ENCODE results near the gene KCNA10. TPM values are rescaled to one million over a fixed set of nuclear protein-coding genes. Genes with fewer than 3 reads are reported as not detected.

The KCNA10 gene
- total RNA-seq, 1 experiment from 2014 or later: not detected

DNA sequence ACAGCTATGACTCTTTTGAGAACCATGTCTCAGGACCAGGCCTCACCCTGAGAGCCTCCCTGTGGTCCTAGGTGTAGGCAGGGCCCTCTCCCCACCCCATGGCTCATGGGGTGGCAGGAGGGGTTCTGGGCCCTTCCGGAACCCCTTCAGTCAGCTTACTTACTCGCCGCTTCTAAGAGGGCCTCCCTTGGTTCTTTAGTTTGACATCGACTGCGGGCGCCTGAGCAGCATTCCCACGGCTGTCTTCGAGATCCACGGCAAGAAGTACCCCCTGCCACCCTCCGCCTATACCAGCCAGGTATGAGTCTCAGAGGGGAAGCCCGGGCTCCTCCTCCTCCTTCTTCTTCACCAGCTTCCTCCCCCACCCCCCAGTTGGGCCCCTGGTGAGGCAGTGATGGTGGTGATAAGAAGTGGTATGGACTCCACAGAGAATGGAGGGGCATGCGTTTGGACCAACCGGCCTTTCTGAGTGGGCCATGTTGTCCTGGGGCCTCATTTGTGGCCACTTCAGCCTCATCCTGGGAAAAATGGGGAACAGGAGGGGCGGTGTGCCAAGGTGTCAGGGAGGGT, 28.9 kb downstream of the KCNA10 start:
- no peak for TF ChIP-seq EZH2 (IDR thresholded peaks at IDR 0.05; ENCODE audit: borderline replicate concordance, low read depth, low read length, poor library complexity, severe bottlenecking)
- TF ChIP-seq, protein P1, sequence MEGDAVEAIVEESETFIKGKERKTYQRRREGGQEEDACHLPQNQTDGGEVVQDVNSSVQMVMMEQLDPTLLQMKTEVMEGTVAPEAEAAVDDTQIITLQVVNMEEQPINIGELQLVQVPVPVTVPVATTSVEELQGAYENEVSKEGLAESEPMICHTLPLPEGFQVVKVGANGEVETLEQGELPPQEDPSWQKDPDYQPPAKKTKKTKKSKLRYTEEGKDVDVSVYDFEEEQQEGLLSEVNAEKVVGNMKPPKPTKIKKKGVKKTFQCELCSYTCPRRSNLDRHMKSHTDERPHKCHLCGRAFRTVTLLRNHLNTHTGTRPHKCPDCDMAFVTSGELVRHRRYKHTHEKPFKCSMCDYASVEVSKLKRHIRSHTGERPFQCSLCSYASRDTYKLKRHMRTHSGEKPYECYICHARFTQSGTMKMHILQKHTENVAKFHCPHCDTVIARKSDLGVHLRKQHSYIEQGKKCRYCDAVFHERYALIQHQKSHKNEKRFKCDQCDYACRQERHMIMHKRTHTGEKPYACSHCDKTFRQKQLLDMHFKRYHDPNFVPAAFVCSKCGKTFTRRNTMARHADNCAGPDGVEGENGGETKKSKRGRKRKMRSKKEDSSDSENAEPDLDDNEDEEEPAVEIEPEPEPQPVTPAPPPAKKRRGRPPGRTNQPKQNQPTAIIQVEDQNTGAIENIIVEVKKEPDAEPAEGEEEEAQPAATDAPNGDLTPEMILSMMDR (conservative IDR thresholded peaks at IDR 0.05; ENCODE audit: low read depth, low read length): no peak
- H3K36me3 ChIP-seq (ENCODE audit: insufficient read depth, low read length, poor library complexity, severe bottlenecking): no peaks in the 10 kb centered on the region
- no TSS peak for BruUV-seq (replicated peaks)
- H3K4me3 ChIP-seq (ENCODE audit: low read depth, low read length, poor library complexity, severe bottlenecking): no peak overlapping the region
- ChIA-PET CTCF (interaction anchor here (1.0 kb wide), 1 partner anchor 30 kb away, joined by 3 read pairs; no protein-coding TSS in a partner anchor), POLR2A (ENCODE audit: low non-redundant PET) (no interaction called here)
- peaks cover 6% of the 10 kb centered on the region for H3K4me1 ChIP-seq (ENCODE audit: insufficient read depth, low read length, poor library complexity, severe bottlenecking)
- H3K27me3 ChIP-seq (replicated peaks; ENCODE audit: insufficient read depth, low read depth, low read length, poor library complexity): no peaks in the 10 kb centered on the region
- DNase-seq (ENCODE audit: low spot score): no peak
- H3K27ac ChIP-seq (ENCODE audit: low read depth, low read length, poor library complexity, severe bottlenecking): no peak overlapping the region
- intact Hi-C loops (cut with micrococcal nuclease; ENCODE audit: unreplicated experiment): loop anchor here (10.0 kb wide), 1 partner anchor 175 kb away; no protein-coding TSS in a partner anchor
- H3K9me3 ChIP-seq (ENCODE audit: low read depth, low read length, poor library complexity, severe bottlenecking): no peaks in the 10 kb centered on the region

DNA sequence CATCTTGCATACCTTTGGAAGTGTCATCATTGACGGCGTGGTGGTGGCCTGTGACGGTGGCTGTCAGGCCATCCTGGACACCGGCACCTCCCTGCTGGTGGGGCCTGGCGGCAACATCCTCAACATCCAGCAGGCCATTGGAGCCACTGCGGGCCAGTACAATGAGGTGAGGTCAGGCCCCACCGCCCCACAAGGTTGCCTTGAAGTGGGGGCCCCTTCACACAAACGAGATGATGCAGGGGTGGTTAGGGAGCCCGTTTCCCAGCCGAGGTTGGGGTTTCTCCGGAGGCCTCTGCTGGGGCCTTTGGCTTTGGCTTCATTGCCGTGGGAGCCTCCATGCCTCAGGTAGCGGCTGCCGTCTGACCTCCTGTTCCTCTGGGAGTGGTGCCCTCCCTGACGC, 29.6 kb downstream of the KCNA10 start:
- CTCF ChIA-PET: no interaction called here
- intact Hi-C loops (cut with micrococcal nuclease; ENCODE audit: unreplicated experiment): no loop called here

DNA sequence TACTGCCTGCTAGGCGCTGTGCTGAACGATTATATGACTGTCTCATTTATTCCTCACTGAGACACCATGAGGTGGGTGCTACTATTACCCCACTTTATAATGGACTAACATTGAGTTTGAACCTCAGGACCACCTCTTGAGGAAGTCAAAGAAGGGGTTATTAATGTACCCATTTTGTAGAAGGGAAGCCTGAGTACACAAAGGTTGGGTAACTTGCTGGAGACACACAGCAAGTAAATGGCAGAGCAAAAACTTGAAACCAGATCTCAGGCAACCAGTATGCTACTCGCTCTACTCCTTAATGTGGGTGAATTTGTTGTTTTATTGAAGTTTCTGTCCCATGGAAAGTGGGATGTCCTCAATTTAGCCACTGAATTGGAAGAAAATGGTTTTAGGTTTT, 30.1 kb downstream of the KCNA10 start:
- Histone ChIP-seq H3K27me3 (replicated peaks; ENCODE audit: insufficient read depth, low read depth, low read length, poor library complexity) (no peaks in the 10 kb centered on the region), H3K9me3 (ENCODE audit: low read depth, low read length, poor library complexity, severe bottlenecking) (no peaks in the 10 kb centered on the region), H3K4me3 (ENCODE audit: low read depth, low read length, poor library complexity, severe bottlenecking) (no peak overlapping the region), H3K36me3 (ENCODE audit: insufficient read depth, low read length, poor library complexity, severe bottlenecking) (no peaks in the 10 kb centered on the region), H3K27ac (ENCODE audit: low read depth, low read length, poor library complexity, severe bottlenecking) (no peak overlapping the region), H3K4me1 (ENCODE audit: insufficient read depth, low read length, poor library complexity, severe bottlenecking) (no peaks in the 10 kb centered on the region)
- intact Hi-C loops (cut with micrococcal nuclease; ENCODE audit: unreplicated experiment): no loop called here
- BruUV-seq (replicated peaks): no TSS peak
- ChIA-PET POLR2A (ENCODE audit: low non-redundant PET) (no interaction called here), CTCF (no interaction called here)
- DNase-seq (ENCODE audit: low spot score): no peak
- TF ChIP-seq, protein P1 (conservative IDR thresholded peaks at IDR 0.05; ENCODE audit: low read depth, low read length): no peak
- TF ChIP-seq EZH2 (IDR thresholded peaks at IDR 0.05; ENCODE audit: borderline replicate concordance, low read depth, low read length, poor library complexity, severe bottlenecking): no peak

More for the DNA sequence above, 29.6 kb downstream of the KCNA10 start:
- DNase-seq (ENCODE audit: low spot score): no peak
- no TSS peak for BruUV-seq (replicated peaks)
- Histone ChIP-seq H3K4me1 (ENCODE audit: insufficient read depth, low read length, poor library complexity, severe bottlenecking) (no peaks in the 10 kb centered on the region), H3K9me3 (ENCODE audit: low read depth, low read length, poor library complexity, severe bottlenecking) (no peaks in the 10 kb centered on the region), H3K27me3 (replicated peaks; ENCODE audit: insufficient read depth, low read depth, low read length, poor library complexity) (no peaks in the 10 kb centered on the region), H3K36me3 (ENCODE audit: insufficient read depth, low read length, poor library complexity, severe bottlenecking) (no peaks in the 10 kb centered on the region), H3K4me3 (ENCODE audit: low read depth, low read length, poor library complexity, severe bottlenecking) (no peak overlapping the region), H3K27ac (ENCODE audit: low read depth, low read length, poor library complexity, severe bottlenecking) (no peak overlapping the region)
- POLR2A ChIA-PET (ENCODE audit: low non-redundant PET): no interaction called here
- no peak for TF ChIP-seq EZH2 (IDR thresholded peaks at IDR 0.05; ENCODE audit: borderline replicate concordance, low read depth, low read length, poor library complexity, severe bottlenecking)
- TF ChIP-seq, protein P1 (conservative IDR thresholded peaks at IDR 0.05; ENCODE audit: low read depth, low read length): no peak

Measured in A673 (cell line).